NCI-H1930 (cell line): Measurements from ENCODE around the gene GAD1.

ENCODE experiments used
- DNase-seq, 2 experiments: peaks; one replicate each; lab custom pipeline; 2025; lab: John Stamatoyannopoulos, UW

GAD1 gene

GRCh38 chr2:170895023-170895757, 78.5 kb downstream of the GAD1 start:
- no peak for DNase-seq

GRCh38 chr2:170896622-170897021, 79.9 kb downstream of the GAD1 start:
- no peak for DNase-seq

- no peak for DNase-seq
These were observed 80.4 kb downstream of the GAD1 start for GRCh38 chr2:170897108-170897507.

- no peak for DNase-seq
These were observed 89.2 kb downstream of the GAD1 start for GRCh38 chr2:170905864-170906263.
